MCF 10A (cell line): ENCODE results near the gene DNAH6. TPM values are rescaled to one million over a fixed set of nuclear protein-coding genes. Genes with fewer than 3 reads are reported as not detected.

Experiments used
- BruUV-seq: library from RNA; stranded (reverse); fragments of 400-500 nt; replicated peaks from 2 replicates; lab custom pipeline; 2021; lab: Mats Ljungman, UMichigan
- CTCF ChIA-PET: fragments of 300-600 bp; sonication (Branson Sonifier 250); formaldehyde crosslinking; extraction: SDS; loops from one replicate; lab custom pipeline; 2021; ENCODE audit warnings: antibody characterized with exemption, inconsistent platforms; lab: Yijun Ruan, JAX
- POLR2A ChIA-PET: fragments of 300-600, 350-650 bp; sonication (Branson Sonifier 250); formaldehyde crosslinking; extraction: SDS; loops from one replicate; lab custom pipeline; 2020; ENCODE audit warnings: antibody characterized with exemption, inconsistent platforms; lab: Yijun Ruan, JAX
- DNase-seq: peaks from one replicate; pipeline ENCODE4 v3.0.0-alpha.2; 2018; ENCODE audit not compliant: unreplicated experiment
- H3K27ac Mint-ChIP-seq: one replicate; pipeline ENCODE4 v1.8.0; 2022; ENCODE audit warnings: mild to moderate bottlenecking, low read depth, mixed read lengths; ENCODE audit not compliant: unreplicated experiment
- H3K27me3 Mint-ChIP-seq: one replicate; pipeline ENCODE4 v1.8.0; 2022; ENCODE audit warnings: mixed read lengths; ENCODE audit not compliant: insufficient read depth, unreplicated experiment
- H3K36me3 Mint-ChIP-seq: one replicate; pipeline ENCODE4 v1.8.0; 2022; ENCODE audit warnings: mild to moderate bottlenecking, moderate library complexity, mixed read lengths; ENCODE audit not compliant: insufficient read depth, unreplicated experiment
- H3K4me1 Mint-ChIP-seq: one replicate; pipeline ENCODE4 v1.8.0; 2022; ENCODE audit warnings: mixed read lengths; ENCODE audit not compliant: insufficient read depth, unreplicated experiment
- H3K4me3 Mint-ChIP-seq: one replicate; pipeline ENCODE4 v1.8.0; 2022; ENCODE audit warnings: mild to moderate bottlenecking, moderate library complexity, mixed read lengths; ENCODE audit not compliant: unreplicated experiment
- H3K9me3 Mint-ChIP-seq: one replicate; pipeline ENCODE4 v1.8.0; 2022; ENCODE audit warnings: mixed read lengths; ENCODE audit not compliant: unreplicated experiment
- intact Hi-C: fragments of 100-400 bp; cut with micrococcal nuclease; formaldehyde crosslinking; loops from 2 replicates; pipeline ENCODE4 v1.14.1; 2022
- total RNA-seq: library from RNA; stranded (reverse); gene quantifications from 2 replicates; pipeline ENCODE4 v1.2.3, GENCODE V29; 2022
- TF ChIP-seq, protein P1 (sequence below): fragments of 200-600 bp; IDR thresholded peaks from one replicate; pipeline ENCODE4 v1.8.0; 2022; ENCODE audit warnings: antibody characterized with exemption, mild to moderate bottlenecking; ENCODE audit not compliant: unreplicated experiment

Gene DNAH6
- total RNA-seq, 1 experiment from 2014 or later = 0.14 TPM

DNA sequence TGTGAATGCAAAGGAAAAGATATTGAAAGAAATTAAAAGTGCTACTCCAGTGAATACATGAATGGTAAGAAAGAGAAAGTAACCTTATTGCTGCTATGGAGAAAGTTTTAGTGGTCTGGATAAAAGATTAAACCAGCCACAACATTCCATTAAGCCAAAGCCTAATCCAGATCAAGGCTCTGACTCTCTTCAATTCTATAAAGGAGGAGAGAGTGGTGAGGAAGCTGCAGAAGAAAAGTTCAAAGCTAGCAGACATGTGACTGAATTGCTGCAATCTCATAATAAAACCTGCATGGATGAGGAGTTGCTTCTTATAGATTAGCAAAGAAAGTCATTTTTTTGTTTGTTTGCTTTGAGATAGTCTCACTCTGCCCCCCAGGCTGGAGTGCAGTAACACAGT, 130.2 kb downstream of the DNAH6 start:
- H3K4me3 Mint-ChIP-seq = no peak overlapping the region

GRCh38 chr2:84647267-84647666, 131.0 kb downstream of the DNAH6 start:
- Mint-ChIP-seq H3K27ac (no peak overlapping the region), H3K27me3 (no peaks in the 10 kb centered on the region), H3K36me3 (no peaks in the 10 kb centered on the region), H3K4me1 (no peaks in the 10 kb centered on the region), H3K4me3 (no peak overlapping the region), H3K9me3 (peaks cover 18% of the 10 kb centered on the region)
- no peak for DNase-seq
- intact Hi-C loops = no loop called here
- no TSS peak for BruUV-seq
- ChIA-PET POLR2A (interaction anchor here (1.3 kb wide), 1 partner anchor 13 kb away, joined by 3 read pairs; no protein-coding TSS in a partner anchor), CTCF (no interaction called here)
- TF ChIP-seq, protein P1, sequence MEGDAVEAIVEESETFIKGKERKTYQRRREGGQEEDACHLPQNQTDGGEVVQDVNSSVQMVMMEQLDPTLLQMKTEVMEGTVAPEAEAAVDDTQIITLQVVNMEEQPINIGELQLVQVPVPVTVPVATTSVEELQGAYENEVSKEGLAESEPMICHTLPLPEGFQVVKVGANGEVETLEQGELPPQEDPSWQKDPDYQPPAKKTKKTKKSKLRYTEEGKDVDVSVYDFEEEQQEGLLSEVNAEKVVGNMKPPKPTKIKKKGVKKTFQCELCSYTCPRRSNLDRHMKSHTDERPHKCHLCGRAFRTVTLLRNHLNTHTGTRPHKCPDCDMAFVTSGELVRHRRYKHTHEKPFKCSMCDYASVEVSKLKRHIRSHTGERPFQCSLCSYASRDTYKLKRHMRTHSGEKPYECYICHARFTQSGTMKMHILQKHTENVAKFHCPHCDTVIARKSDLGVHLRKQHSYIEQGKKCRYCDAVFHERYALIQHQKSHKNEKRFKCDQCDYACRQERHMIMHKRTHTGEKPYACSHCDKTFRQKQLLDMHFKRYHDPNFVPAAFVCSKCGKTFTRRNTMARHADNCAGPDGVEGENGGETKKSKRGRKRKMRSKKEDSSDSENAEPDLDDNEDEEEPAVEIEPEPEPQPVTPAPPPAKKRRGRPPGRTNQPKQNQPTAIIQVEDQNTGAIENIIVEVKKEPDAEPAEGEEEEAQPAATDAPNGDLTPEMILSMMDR = no peak

More for the DNA sequence above, 130.2 kb downstream of the DNAH6 start:
- BruUV-seq = no TSS peak
- Mint-ChIP-seq H3K9me3 (peaks cover 21% of the 10 kb centered on the region), H3K4me1 (no peaks in the 10 kb centered on the region), H3K36me3 (no peaks in the 10 kb centered on the region), H3K27ac (no peak overlapping the region), H3K27me3 (no peaks in the 10 kb centered on the region)
- intact Hi-C loops = no loop called here
- ChIA-PET CTCF (no interaction called here), POLR2A (interaction anchor here (0.7 to 1.3 kb wide), 2 partner anchors 12 to 243 kb away, joined by 3 read pairs; no protein-coding TSS in a partner anchor)
- DNase-seq = no peak
- TF ChIP-seq, protein P1 = no peak

- TF ChIP-seq, protein P1 = no peak
- Mint-ChIP-seq H3K4me1 (no peaks in the 10 kb centered on the region), H3K27ac (no peak overlapping the region), H3K36me3 (no peaks in the 10 kb centered on the region), H3K9me3 (peaks cover under 1% of the 10 kb centered on the region), H3K27me3 (no peaks in the 10 kb centered on the region), H3K4me3 (no peak overlapping the region)
- no TSS peak for BruUV-seq
- ChIA-PET CTCF (no interaction called here), POLR2A (no interaction called here)
- DNase-seq = no peak
- intact Hi-C loops = no loop called here
Measured at GRCh38 chr2:84649058-84649457, 132.8 kb downstream of the DNAH6 start.

GRCh38 chr2:84649487-84650142, 133.3 kb downstream of the DNAH6 start:
- Mint-ChIP-seq H3K36me3 (no peaks in the 10 kb centered on the region), H3K4me3 (no peak overlapping the region), H3K4me1 (no peaks in the 10 kb centered on the region), H3K27ac (no peak overlapping the region), H3K9me3 (no peaks in the 10 kb centered on the region), H3K27me3 (no peaks in the 10 kb centered on the region)
- DNase-seq = no peak
- TF ChIP-seq, protein P1 = no peak
- intact Hi-C loops = no loop called here
- CTCF ChIA-PET = interaction anchor here (0.7 kb wide), 1 partner anchor 213 kb away, joined by 4 read pairs; no protein-coding TSS in a partner anchor
- BruUV-seq = no TSS peak
- POLR2A ChIA-PET = interaction anchor here (0.7 kb wide), 1 partner anchor 132 kb away, joined by 3 read pairs; no protein-coding TSS in a partner anchor
